Measurements from ENCODE around the gene GTF3C6. TPM values are rescaled to one million over a fixed set of nuclear protein-coding genes. Genes with fewer than 3 reads are reported as not detected.

The GTF3C6 gene
- total RNA-seq, 1 donor from 2014 or later: 75.3 TPM

GRCh38 chr6:110935171-110935570 lies 23.3 kb upstream of the GTF3C6 start:
- Mint-ChIP-seq H3K9me3 (ENCODE audit: unreplicated experiment) (no peaks in the 10 kb centered on the region), H3K4me3 (ENCODE audit: unreplicated experiment) (no peak overlapping the region), H3K27ac (ENCODE audit: unreplicated experiment) (no peak overlapping the region), H3K27me3 (ENCODE audit: unreplicated experiment) (peaks cover 2% of the 10 kb centered on the region), H3K36me3 (ENCODE audit: low read depth, unreplicated experiment) (no peaks in the 10 kb centered on the region), H3K4me1 (ENCODE audit: unreplicated experiment) (peaks cover 5% of the 10 kb centered on the region)
- DNase-seq (ENCODE audit: low spot score): no peak
- no peak for TF ChIP-seq CTCF (IDR thresholded peaks at IDR 0.05; ENCODE audit: unreplicated experiment)

- no peak for DNase-seq (ENCODE audit: low spot score)
- H3K9me3 Mint-ChIP-seq (ENCODE audit: unreplicated experiment): no peaks in the 10 kb centered on the region
- H3K36me3 Mint-ChIP-seq (ENCODE audit: low read depth, unreplicated experiment): no peaks in the 10 kb centered on the region
- TF ChIP-seq CTCF (IDR thresholded peaks at IDR 0.05; ENCODE audit: unreplicated experiment): no peak
- H3K4me3 Mint-ChIP-seq (ENCODE audit: unreplicated experiment): no peak overlapping the region
- no peak overlapping the region for H3K27ac Mint-ChIP-seq (ENCODE audit: unreplicated experiment)
- peaks cover 2% of the 10 kb centered on the region for H3K27me3 Mint-ChIP-seq (ENCODE audit: unreplicated experiment)
- H3K4me1 Mint-ChIP-seq (ENCODE audit: unreplicated experiment): peaks cover 5% of the 10 kb centered on the region
These were observed 20.3 kb upstream of the GTF3C6 start for GRCh38 chr6:110938171-110938570.

- no peak for DNase-seq (ENCODE audit: low spot score)
- Mint-ChIP-seq H3K9me3 (ENCODE audit: unreplicated experiment) (no peaks in the 10 kb centered on the region), H3K4me1 (ENCODE audit: unreplicated experiment) (no peaks in the 10 kb centered on the region), H3K27me3 (ENCODE audit: unreplicated experiment) (peaks cover 2% of the 10 kb centered on the region), H3K27ac (ENCODE audit: unreplicated experiment) (no peak overlapping the region), H3K4me3 (ENCODE audit: unreplicated experiment) (no peak overlapping the region), H3K36me3 (ENCODE audit: low read depth, unreplicated experiment) (no peaks in the 10 kb centered on the region)
- no peak for TF ChIP-seq CTCF (IDR thresholded peaks at IDR 0.05; ENCODE audit: unreplicated experiment)
These were observed 18.9 kb upstream of the GTF3C6 start for GRCh38 chr6:110939429-110940200.

GRCh38 chr6:110944681-110945151 lies 13.8 kb upstream of the GTF3C6 start:
- no peak for TF ChIP-seq CTCF (IDR thresholded peaks at IDR 0.05; ENCODE audit: unreplicated experiment)

GRCh38 chr6:110946498-110946897 lies 12.0 kb upstream of the GTF3C6 start:
- H3K4me1 Mint-ChIP-seq (ENCODE audit: unreplicated experiment): no peaks in the 10 kb centered on the region
- peak overlapping the region; percentile 52 for H3K27ac Mint-ChIP-seq (ENCODE audit: unreplicated experiment)
- H3K4me3 Mint-ChIP-seq (ENCODE audit: unreplicated experiment): no peak overlapping the region
- no peaks in the 10 kb centered on the region for H3K9me3 Mint-ChIP-seq (ENCODE audit: unreplicated experiment)
- no peak for DNase-seq (ENCODE audit: low spot score)
- TF ChIP-seq CTCF (IDR thresholded peaks at IDR 0.05; ENCODE audit: unreplicated experiment): no peak
- no peaks in the 10 kb centered on the region for H3K36me3 Mint-ChIP-seq (ENCODE audit: low read depth, unreplicated experiment)
- H3K27me3 Mint-ChIP-seq (ENCODE audit: unreplicated experiment): no peaks in the 10 kb centered on the region

More at GRCh38 chr6:110944681-110945151, 13.8 kb upstream of the GTF3C6 start:
- Mint-ChIP-seq H3K36me3 (ENCODE audit: low read depth, unreplicated experiment) (no peaks in the 10 kb centered on the region), H3K4me3 (ENCODE audit: unreplicated experiment) (no peak overlapping the region), H3K27me3 (ENCODE audit: unreplicated experiment) (no peaks in the 10 kb centered on the region), H3K9me3 (ENCODE audit: unreplicated experiment) (no peaks in the 10 kb centered on the region), H3K27ac (ENCODE audit: unreplicated experiment) (no peak overlapping the region), H3K4me1 (ENCODE audit: unreplicated experiment) (no peaks in the 10 kb centered on the region)
- no peak for DNase-seq (ENCODE audit: low spot score)

Data from endothelial cell (in vitro differentiated cells).